ENCODE data around the gene SOX1. TPM values are rescaled to one million over a fixed set of nuclear protein-coding genes. Genes with fewer than 3 reads are reported as not detected.

Gene SOX1
- total and polyA plus RNA-seq, 9 of the 15 experiments (the other 6 are each of a cell fraction or from before 2014, with no cell fraction given), result not detected

- DNase-seq (ENCODE audit: extremely low read depth in 1 of 4, low spot score in 3 of 4) (no peak), ATAC-seq (no peak), FAIRE-seq (no peak)
- peaks cover 0 to 9% of the 10 kb centered on the region in 2 experiments; a peak in 2 of 5 replicates for H3K4me1 ChIP-seq (replicated peaks in 1 of 2; ENCODE audit: control insufficient read depth in 2 of 2, insufficient read depth in 2 of 2, low read length in 2 of 2)
- H3K9me3 ChIP-seq (replicated peaks; ENCODE audit: control insufficient read depth, insufficient read depth, low read depth, low read length), result no peaks in the 10 kb centered on the region
- H3K9ac ChIP-seq (ENCODE audit: insufficient read depth in 1 of 2, low read depth in 2 of 2, low read length in 2 of 2), result no peak overlapping the region
- no peak overlapping the region for H3K4me2 ChIP-seq (ENCODE audit: insufficient read depth, low read length)
- no TSS peak for BruUV-seq (replicated peaks)
- TF ChIP-seq POLR2B (IDR thresholded peaks at IDR 0.05; ENCODE audit: low read depth, partially characterized antibody) (no peak), CHD4 (IDR thresholded peaks at IDR 0.05; ENCODE audit: insufficient read depth, insufficient replicate concordance, low read depth, low read length, poor library complexity, severe bottlenecking) (no peak), ZNF77 (CRISPR knock-in tag; IDR thresholded peaks at IDR 0.05) (no peak), PCBP2 (IDR thresholded peaks at IDR 0.05; ENCODE audit: low read depth, low read length, poor library complexity, severe bottlenecking) (no peak), TAF15 (IDR thresholded peaks at IDR 0.05; ENCODE audit: low read depth, low read length) (no peak), ERF (CRISPR knock-in tag; IDR thresholded peaks at IDR 0.05) (no peak), AFF1 (IDR thresholded peaks at IDR 0.05; ENCODE audit: low read depth in 1 of 2, partially characterized antibody in 2 of 2) (no peak), MCM7 (IDR thresholded peaks at IDR 0.05) (no peak), ZBED1 (IDR thresholded peaks at IDR 0.05) (no peak), CTCFL (IDR thresholded peaks at IDR 0.05; ENCODE audit: borderline replicate concordance, insufficient read depth, low read depth, low read length, poor library complexity, severe bottlenecking) (no peak), YY1 (IDR thresholded peaks at IDR 0.05; ENCODE audit: borderline replicate concordance in 1 of 3, control insufficient read depth in 1 of 3, extremely low read depth in 1 of 3, insufficient read depth in 3 of 3, insufficient read length in 1 of 3, insufficient replicate concordance in 2 of 3, low read depth in 1 of 3, low read length in 2 of 3) (no peak), ZNF75A (CRISPR knock-in tag; IDR thresholded peaks at IDR 0.05) (no peak), NONO (IDR thresholded peaks at IDR 0.05; ENCODE audit: low read depth in 2 of 2, low read length in 1 of 2) (no peak)
- intact Hi-C loops (cut with micrococcal nuclease) (loop anchor here (10.0 kb wide), 1 partner anchor 273 kb away; no protein-coding TSS in a partner anchor), in situ Hi-C loops (cut with MboI) (no loop called here)
- H3K27ac ChIP-seq (ENCODE audit: extremely low read depth, low read depth, low read length), result no peak overlapping the region
- H3K27me3 ChIP-seq (ENCODE audit: control insufficient read depth in 2 of 2, insufficient read depth in 2 of 2, low read length in 2 of 2), result peaks cover 2 to 50% of the 10 kb centered on the region in 2 experiments; a peak in 3 of 5 replicates
- H3K79me2 ChIP-seq (ENCODE audit: control insufficient read depth, insufficient read depth, low read length), result no peaks in the 10 kb centered on the region
- no peak overlapping the region for H2AFZ ChIP-seq (ENCODE audit: low read depth, low read length)
- no peaks in the 10 kb centered on the region for H3K9me1 ChIP-seq (ENCODE audit: control insufficient read depth, insufficient read depth, low read length)
- CTCF ChIA-PET (ENCODE audit: low intra/inter-chr PET ratio), result no interaction called here
- no peaks in the 10 kb centered on the region for H3K36me3 ChIP-seq (ENCODE audit: control insufficient read depth, insufficient read depth, low read length)
- H3K4me3 ChIP-seq, result no peak overlapping the region
- WGBS (ENCODE audit: insufficient coverage, low coverage, missing lambda C conversion rate), result 11% methylated on average over 26 of the region's 52 CpGs
- H4K20me1 ChIP-seq (replicated peaks; ENCODE audit: control insufficient read depth, insufficient read depth, low read length), result no peaks in the 10 kb centered on the region
- POLR2A ChIA-PET, result interaction anchor here (0.7 kb wide), 1 partner anchor 14 kb away, joined by 3 read pairs; no protein-coding TSS in a partner anchor
These were observed 5.4 kb upstream of the SOX1 start for GRCh38 chr13:112061367-112062061.

Measured in K562 (cell line).